Measurements from ENCODE around the gene SPO11. TPM values are rescaled to one million over a fixed set of nuclear protein-coding genes. Genes with fewer than 3 reads are reported as not detected.
A peak's percentile ranks its signal among the peaks of the same experiment; 100 is the strongest.
"Not testable (repeated sequence)": the region's sequence is repeated elsewhere in the genome, so short reads cannot be mapped to it uniquely, and the experiment has no call there.

Gene SPO11
- polyA plus RNA-seq, 4 donors, result not detected

GRCh38 chr20:57332105-57333089 is 2.8 kb downstream of the SPO11 start:
- DNase-seq (ENCODE audit: low read depth in 4 of 4, low spot score in 2 of 4), result no peak

DNA sequence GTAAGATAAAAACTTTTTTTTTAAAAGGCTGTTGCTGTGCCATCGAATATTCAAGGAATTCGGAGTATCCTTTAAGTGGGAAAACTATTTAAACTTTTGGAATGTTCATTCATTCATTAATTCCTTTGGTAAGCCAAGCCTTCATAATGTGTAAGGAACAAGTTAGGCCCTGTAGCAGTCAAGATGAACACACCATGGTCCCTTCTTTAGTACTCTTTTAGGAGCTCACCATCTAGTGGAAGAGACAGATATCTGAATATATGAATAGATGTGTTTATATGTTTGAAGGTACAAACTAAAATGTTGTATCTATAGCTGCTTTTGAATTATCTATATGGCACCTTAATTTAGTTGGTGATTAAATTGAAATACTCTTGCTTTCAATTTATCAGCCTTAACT is 5.8 kb downstream of the SPO11 start:
- no peak for DNase-seq (ENCODE audit: low read depth in 4 of 4, low spot score in 2 of 4)

- no peak for DNase-seq (ENCODE audit: low read depth in 4 of 4, low spot score in 2 of 4)
Observed at GRCh38 chr20:57341663-57342062, 12.1 kb downstream of the SPO11 start.

DNA sequence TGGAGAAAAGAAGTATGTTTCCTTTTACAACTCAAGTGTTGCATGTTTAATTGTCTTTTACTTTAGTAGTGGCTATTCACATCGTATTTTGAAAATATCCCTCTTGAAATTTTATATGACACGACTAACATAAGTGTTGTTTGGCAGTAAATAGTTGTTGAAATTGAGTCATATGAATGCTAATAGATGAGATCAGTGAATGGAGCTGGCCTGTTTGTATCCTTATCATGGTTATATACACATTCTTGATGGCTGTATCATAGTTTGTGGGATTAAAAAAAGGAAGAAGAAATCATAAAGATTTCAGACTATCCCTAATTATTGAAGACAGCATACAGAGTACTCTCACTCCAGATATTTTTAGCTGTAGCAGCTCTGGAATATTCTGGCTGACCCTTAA is 13.2 kb downstream of the SPO11 start:
- DNase-seq (ENCODE audit: low read depth in 4 of 4, low spot score in 2 of 4), result no peak

- peak in 1 of 4 donors; percentile 62 for DNase-seq (ENCODE audit: low read depth in 4 of 4, low spot score in 2 of 4)
Observed at GRCh38 chr20:57346477-57346876, 16.9 kb downstream of the SPO11 start.

DNA sequence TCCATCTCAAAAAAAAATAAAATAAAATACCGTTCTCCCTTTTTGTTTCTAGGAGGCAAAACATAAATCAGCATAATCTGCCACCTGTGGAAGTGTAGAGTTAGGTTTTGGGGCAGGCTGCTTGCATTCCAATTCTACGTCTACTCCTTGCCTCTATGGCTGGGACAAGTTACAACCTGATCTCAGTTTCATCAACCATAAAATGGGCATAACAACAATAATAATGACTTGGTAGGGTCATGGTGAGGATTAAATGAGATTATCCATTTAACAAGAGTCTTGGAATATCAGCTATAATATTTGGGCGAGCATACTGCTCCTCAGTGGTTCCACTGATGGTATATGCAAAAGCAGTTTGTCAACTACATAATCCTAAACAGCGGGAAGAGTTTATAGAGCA is 17.8 kb downstream of the SPO11 start:
- no peak for DNase-seq (ENCODE audit: low read depth in 4 of 4, low spot score in 2 of 4)

GRCh38 chr20:57348200-57348921 is 18.8 kb downstream of the SPO11 start:
- not testable (repeated sequence) for DNase-seq (ENCODE audit: low read depth in 4 of 4, low spot score in 2 of 4)

DNA sequence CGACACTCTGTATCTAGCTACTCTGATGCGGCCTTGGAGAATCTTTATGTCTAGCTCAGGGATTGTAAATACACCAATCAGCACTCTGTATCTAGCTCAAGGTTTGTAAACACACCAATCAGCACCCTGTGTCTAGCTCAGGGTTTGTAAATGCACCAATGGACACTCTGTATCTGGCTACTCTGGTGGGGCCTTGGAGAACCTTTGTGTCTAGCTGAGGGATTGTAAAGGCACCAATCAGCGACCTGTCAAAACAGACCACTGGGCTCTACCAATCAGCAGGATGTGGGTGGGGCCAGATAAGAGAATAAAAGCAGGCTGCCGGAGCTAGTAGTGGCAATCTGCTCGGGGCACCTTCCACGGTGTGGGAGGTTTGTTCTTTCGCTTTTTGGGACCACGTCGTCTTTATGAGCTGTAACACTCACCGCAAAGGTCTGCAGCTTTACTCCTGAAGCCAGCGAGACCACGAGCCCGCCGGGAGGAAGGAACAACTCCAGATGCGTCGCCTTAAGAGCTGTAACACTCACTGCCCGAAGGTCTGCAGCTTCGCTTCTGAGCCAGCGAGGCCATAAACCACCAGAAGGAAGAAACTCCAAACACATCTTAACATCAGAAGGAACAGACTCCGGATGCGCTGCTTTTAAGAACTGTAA is 19.4 kb downstream of the SPO11 start:
- DNase-seq (ENCODE audit: low read depth in 4 of 4, low spot score in 2 of 4), result not testable (repeated sequence)

- DNase-seq (ENCODE audit: low read depth in 4 of 4, low spot score in 2 of 4), result no peak
Observed at GRCh38 chr20:57350081-57350710, 20.6 kb downstream of the SPO11 start.

- DNase-seq (ENCODE audit: low read depth in 4 of 4, low spot score in 2 of 4), result not testable (repeated sequence)
Observed at GRCh38 chr20:57350726-57351041, 21.1 kb downstream of the SPO11 start.

- peak; percentile 75 to 92 (median 80) for DNase-seq (ENCODE audit: low read depth in 4 of 4, low spot score in 2 of 4)
Observed at GRCh38 chr20:57351042-57351783, 21.6 kb downstream of the SPO11 start, which contains the start of gene RAE1. Gene RAE1, plus strand, starts transcription at chr20:57351255. Its CDS starts 2,784 bp downstream, at chr20:57354039.

DNA sequence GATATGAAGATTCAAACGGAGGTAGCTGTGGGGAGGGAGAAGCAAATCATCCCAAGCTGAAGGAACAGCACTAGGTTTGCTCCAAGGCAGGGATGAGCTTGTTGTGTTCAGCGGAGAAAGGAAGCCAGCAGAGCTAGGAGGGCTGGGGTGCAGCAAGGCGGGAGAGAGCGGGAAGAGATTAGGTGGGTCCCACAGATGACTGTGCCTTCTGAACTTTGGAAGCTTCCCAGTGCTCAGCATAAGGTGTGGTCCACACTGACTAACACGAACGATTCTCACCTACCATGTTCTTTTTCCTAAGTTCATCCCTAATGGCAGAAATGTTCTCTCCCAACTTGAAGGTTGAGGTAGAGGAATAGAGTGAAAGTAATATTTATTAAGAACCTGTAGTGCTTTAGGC is 22.7 kb downstream of the SPO11 start:
- no peak for DNase-seq (ENCODE audit: low read depth in 4 of 4, low spot score in 2 of 4)

DNA sequence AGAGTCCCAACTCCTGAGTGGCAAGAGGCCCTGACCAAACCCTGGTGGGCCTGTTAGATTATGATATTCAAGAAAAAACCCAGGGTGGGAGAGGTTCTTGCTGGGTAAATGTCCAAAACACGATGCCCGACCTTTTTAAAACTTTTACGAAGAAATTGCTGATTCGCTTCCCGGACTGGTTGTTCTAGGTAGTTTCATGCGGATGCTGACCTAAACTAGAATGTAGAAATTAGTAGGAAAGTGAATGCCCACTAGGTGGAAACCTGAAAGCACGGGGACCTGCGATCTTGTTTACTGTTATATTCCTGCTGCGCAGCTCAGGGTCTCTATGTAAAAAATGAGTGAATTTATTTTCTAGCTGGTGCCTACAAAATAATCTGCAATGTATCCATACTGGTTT is 23.7 kb downstream of the SPO11 start:
- no peak for DNase-seq (ENCODE audit: low read depth in 4 of 4, low spot score in 2 of 4)

GRCh38 chr20:57361517-57361916 is 31.9 kb downstream of the SPO11 start:
- DNase-seq (ENCODE audit: low read depth in 4 of 4, low spot score in 2 of 4), result no peak

- DNase-seq (ENCODE audit: low read depth in 4 of 4, low spot score in 2 of 4), result no peak
Observed at GRCh38 chr20:57364451-57364850, 34.8 kb downstream of the SPO11 start.

DNA sequence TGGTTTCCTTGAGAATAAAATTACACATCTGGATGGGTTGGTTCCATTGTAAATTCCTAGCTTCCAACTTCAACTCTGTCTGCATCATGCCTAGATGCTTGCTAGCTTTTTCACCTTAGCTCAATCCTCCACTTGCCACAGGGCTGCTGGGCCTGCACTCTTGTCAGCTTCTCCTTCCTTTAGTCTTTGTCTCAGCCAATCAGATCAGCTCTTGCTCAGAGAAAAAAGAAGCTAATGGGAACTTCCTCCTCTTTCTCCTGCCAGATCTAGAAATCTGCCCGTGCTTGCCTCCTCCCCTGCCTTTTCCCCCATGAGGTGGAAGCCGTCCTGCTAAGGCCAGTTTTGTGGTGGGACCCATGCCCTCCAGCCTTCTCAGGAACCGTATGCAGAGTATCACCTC is 40.0 kb downstream of the SPO11 start:
- no peak for DNase-seq (ENCODE audit: low read depth in 4 of 4, low spot score in 2 of 4)

- no peak for DNase-seq (ENCODE audit: low read depth in 4 of 4, low spot score in 2 of 4)
Observed at GRCh38 chr20:57370316-57370715, 40.7 kb downstream of the SPO11 start.

- DNase-seq (ENCODE audit: low read depth in 4 of 4, low spot score in 2 of 4), result no peak
Observed at GRCh38 chr20:57371363-57371762, 41.8 kb downstream of the SPO11 start.

DNA sequence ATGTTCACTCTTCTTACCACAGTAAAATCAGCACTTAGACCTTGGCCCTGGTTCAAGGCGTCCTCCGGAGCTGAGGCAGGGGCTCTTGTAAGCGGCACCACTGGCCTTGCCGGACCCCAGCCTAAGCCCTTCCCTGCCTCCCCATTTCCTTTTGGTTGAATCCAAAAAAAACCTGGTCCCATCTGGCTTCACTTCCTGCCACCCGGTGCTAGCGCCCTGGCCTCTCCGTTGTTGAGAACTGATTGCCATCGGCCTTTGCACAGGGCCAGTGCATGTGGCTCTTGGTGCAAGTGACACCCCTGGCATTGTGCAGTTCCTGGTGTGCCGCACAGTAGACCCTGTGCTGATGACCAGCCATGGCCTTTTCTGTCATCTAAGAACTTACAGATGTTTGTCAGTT is 42.6 kb downstream of the SPO11 start:
- no peak for DNase-seq (ENCODE audit: low read depth in 4 of 4, low spot score in 2 of 4)

Data from left renal cortex interstitium (tissue), 4 donors.